ENCODE data around the gene SDK1. TPM values are rescaled to one million over a fixed set of nuclear protein-coding genes. Genes with fewer than 3 reads are reported as not detected.

Gene SDK1
- total RNA-seq, 1 experiment from 2014 or later = 7.1 TPM

- Histone ChIP-seq H3K4me3 (ENCODE audit: low read depth, low read length) (no peak overlapping the region), H3K27me3 (replicated peaks; ENCODE audit: control insufficient read depth, insufficient read depth, low read length) (no peaks in the 10 kb centered on the region), H3K4me1 (no peaks in the 10 kb centered on the region), H3K36me3 (ENCODE audit: control insufficient read depth, insufficient read depth, low read length) (no peaks in the 10 kb centered on the region), H3K9me3 (peaks cover 24% of the 10 kb centered on the region)
- DNase-seq = no peak
- CTCF ChIA-PET = no interaction called here
- POLR2A ChIA-PET = no interaction called here
- no TSS peak for BruUV-seq (replicated peaks)
- Mint-ChIP-seq H3K9me3 (ENCODE audit: unreplicated experiment) (peaks cover 38% of the 10 kb centered on the region), H3K27me3 (ENCODE audit: insufficient read depth, unreplicated experiment) (no peaks in the 10 kb centered on the region), H3K36me3 (ENCODE audit: insufficient read depth, unreplicated experiment) (no peaks in the 10 kb centered on the region), H3K4me3 (ENCODE audit: unreplicated experiment) (no peak overlapping the region), H3K27ac (ENCODE audit: unreplicated experiment) (no peak overlapping the region), H3K4me1 (ENCODE audit: low read depth, unreplicated experiment) (no peaks in the 10 kb centered on the region)
- no peak for TF ChIP-seq CTCF (IDR thresholded peaks at IDR 0.05; ENCODE audit: insufficient read depth in 1 of 2, low read depth in 1 of 2, low read length in 1 of 2, severe bottlenecking in 1 of 2, unreplicated experiment in 1 of 2)
- intact Hi-C loops (cut with micrococcal nuclease; ENCODE audit: unreplicated experiment) = no loop called here
These were observed 437.9 kb downstream of the SDK1 start for GRCh38 chr7:3738964-3739363.

GRCh38 chr7:3739983-3740382 is 438.9 kb downstream of the SDK1 start:
- Histone ChIP-seq H3K36me3 (ENCODE audit: control insufficient read depth, insufficient read depth, low read length) (no peaks in the 10 kb centered on the region), H3K9me3 (peaks cover 24% of the 10 kb centered on the region), H3K27me3 (replicated peaks; ENCODE audit: control insufficient read depth, insufficient read depth, low read length) (no peaks in the 10 kb centered on the region), H3K4me3 (ENCODE audit: low read depth, low read length) (no peak overlapping the region), H3K4me1 (no peaks in the 10 kb centered on the region)
- Mint-ChIP-seq H3K4me1 (ENCODE audit: low read depth, unreplicated experiment) (no peaks in the 10 kb centered on the region), H3K27ac (ENCODE audit: unreplicated experiment) (no peak overlapping the region), H3K36me3 (ENCODE audit: insufficient read depth, unreplicated experiment) (no peaks in the 10 kb centered on the region), H3K27me3 (ENCODE audit: insufficient read depth, unreplicated experiment) (no peaks in the 10 kb centered on the region), H3K4me3 (ENCODE audit: unreplicated experiment) (no peak overlapping the region), H3K9me3 (ENCODE audit: unreplicated experiment) (peaks cover 43% of the 10 kb centered on the region)
- BruUV-seq (replicated peaks) = no TSS peak
- ChIA-PET CTCF (no interaction called here), POLR2A (no interaction called here)
- TF ChIP-seq CTCF (IDR thresholded peaks at IDR 0.05; ENCODE audit: insufficient read depth in 1 of 2, low read depth in 1 of 2, low read length in 1 of 2, severe bottlenecking in 1 of 2, unreplicated experiment in 1 of 2) = no peak
- DNase-seq = no peak
- intact Hi-C loops (cut with micrococcal nuclease; ENCODE audit: unreplicated experiment) = no loop called here

GRCh38 chr7:3747467-3747866 is 446.4 kb downstream of the SDK1 start:
- H3K27me3 Mint-ChIP-seq (ENCODE audit: insufficient read depth, unreplicated experiment) = no peaks in the 10 kb centered on the region
- ChIA-PET POLR2A (no interaction called here), CTCF (no interaction called here)
- H3K36me3 Mint-ChIP-seq (ENCODE audit: insufficient read depth, unreplicated experiment) = no peaks in the 10 kb centered on the region
- H3K4me3 ChIP-seq (ENCODE audit: low read depth, low read length) = no peak overlapping the region
- DNase-seq = no peak
- peaks cover 19% of the 10 kb centered on the region for H3K9me3 Mint-ChIP-seq (ENCODE audit: unreplicated experiment)
- no peak overlapping the region for H3K27ac Mint-ChIP-seq (ENCODE audit: unreplicated experiment)
- intact Hi-C loops (cut with micrococcal nuclease; ENCODE audit: unreplicated experiment) = no loop called here
- no peaks in the 10 kb centered on the region for H3K27me3 ChIP-seq (replicated peaks; ENCODE audit: control insufficient read depth, insufficient read depth, low read length)
- no peak overlapping the region for H3K4me3 Mint-ChIP-seq (ENCODE audit: unreplicated experiment)
- H3K4me1 ChIP-seq = no peaks in the 10 kb centered on the region
- no peak for TF ChIP-seq CTCF (IDR thresholded peaks at IDR 0.05; ENCODE audit: insufficient read depth in 1 of 2, low read depth in 1 of 2, low read length in 1 of 2, severe bottlenecking in 1 of 2, unreplicated experiment in 1 of 2)
- no TSS peak for BruUV-seq (replicated peaks)
- H3K9me3 ChIP-seq = no peaks in the 10 kb centered on the region
- no peaks in the 10 kb centered on the region for H3K4me1 Mint-ChIP-seq (ENCODE audit: low read depth, unreplicated experiment)
- no peaks in the 10 kb centered on the region for H3K36me3 ChIP-seq (ENCODE audit: control insufficient read depth, insufficient read depth, low read length)

Data from Caco-2 (cell line).